ENCODE measurements around the gene MAP1LC3C. TPM values are rescaled to one million over a fixed set of nuclear protein-coding genes. Genes with fewer than 3 reads are reported as not detected.

The MAP1LC3C gene
- total RNA-seq, 1 donor from 2014 or later: 14.2 TPM

DNA sequence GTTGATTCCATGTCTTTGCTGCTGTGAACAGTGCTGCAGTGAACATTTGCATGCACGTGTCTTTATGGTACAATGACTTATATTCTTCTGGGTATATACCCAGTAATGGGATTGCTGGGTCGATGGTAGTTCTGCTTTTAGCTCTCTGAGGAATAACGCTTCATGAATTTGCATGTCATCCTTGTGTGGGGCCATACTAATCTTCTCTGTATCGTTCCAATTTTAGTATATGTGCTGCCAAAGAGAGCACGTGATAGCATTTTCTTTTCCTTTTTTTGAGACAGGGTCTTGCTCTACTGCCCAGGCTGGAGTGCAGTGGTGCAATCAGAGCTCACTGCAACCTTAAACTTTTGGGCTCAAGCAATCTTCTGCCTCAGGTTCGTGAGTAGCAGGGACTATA lies 24.9 kb upstream of the MAP1LC3C start:
- Histone ChIP-seq H3K4me1 (no peaks in the 10 kb centered on the region), H3K9me3 (no peaks in the 10 kb centered on the region), H3K36me3 (no peaks in the 10 kb centered on the region), H3K27me3 (no peaks in the 10 kb centered on the region), H3K27ac (no peak overlapping the region), H3K4me3 (no peak overlapping the region)
- TF ChIP-seq, protein P1, sequence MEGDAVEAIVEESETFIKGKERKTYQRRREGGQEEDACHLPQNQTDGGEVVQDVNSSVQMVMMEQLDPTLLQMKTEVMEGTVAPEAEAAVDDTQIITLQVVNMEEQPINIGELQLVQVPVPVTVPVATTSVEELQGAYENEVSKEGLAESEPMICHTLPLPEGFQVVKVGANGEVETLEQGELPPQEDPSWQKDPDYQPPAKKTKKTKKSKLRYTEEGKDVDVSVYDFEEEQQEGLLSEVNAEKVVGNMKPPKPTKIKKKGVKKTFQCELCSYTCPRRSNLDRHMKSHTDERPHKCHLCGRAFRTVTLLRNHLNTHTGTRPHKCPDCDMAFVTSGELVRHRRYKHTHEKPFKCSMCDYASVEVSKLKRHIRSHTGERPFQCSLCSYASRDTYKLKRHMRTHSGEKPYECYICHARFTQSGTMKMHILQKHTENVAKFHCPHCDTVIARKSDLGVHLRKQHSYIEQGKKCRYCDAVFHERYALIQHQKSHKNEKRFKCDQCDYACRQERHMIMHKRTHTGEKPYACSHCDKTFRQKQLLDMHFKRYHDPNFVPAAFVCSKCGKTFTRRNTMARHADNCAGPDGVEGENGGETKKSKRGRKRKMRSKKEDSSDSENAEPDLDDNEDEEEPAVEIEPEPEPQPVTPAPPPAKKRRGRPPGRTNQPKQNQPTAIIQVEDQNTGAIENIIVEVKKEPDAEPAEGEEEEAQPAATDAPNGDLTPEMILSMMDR (IDR thresholded peaks at IDR 0.05): no peak
- ATAC-seq (no peak), DNase-seq (no peak)
- intact Hi-C loops (cut with DNase I): no loop called here

DNA sequence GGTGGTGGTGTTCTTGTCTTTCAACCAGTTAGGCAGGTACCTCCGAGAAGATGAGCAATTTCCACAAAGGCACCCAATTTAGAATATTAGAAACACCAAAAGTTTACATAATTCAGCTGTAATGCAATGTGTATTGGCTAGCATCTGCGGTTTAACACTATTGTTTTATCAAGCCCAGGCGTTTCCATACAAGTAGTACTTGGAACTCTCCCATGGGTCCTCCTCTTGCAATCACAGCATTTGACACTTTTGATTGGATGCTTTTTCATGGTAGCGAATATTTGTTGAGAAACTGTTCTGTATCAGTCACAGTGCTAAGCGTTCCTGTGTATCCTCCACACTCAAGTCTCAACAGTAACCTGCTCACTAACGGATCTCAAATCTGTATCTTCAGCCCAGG lies 20.1 kb upstream of the MAP1LC3C start:
- ATAC-seq (no peak), DNase-seq (no peak)
- intact Hi-C loops (cut with DNase I): no loop called here
- Histone ChIP-seq H3K27me3 (no peaks in the 10 kb centered on the region), H3K4me1 (no peaks in the 10 kb centered on the region), H3K4me3 (no peak overlapping the region), H3K9me3 (no peaks in the 10 kb centered on the region), H3K27ac (no peak overlapping the region), H3K36me3 (no peaks in the 10 kb centered on the region)
- TF ChIP-seq, protein P1 (IDR thresholded peaks at IDR 0.05): no peak

DNA sequence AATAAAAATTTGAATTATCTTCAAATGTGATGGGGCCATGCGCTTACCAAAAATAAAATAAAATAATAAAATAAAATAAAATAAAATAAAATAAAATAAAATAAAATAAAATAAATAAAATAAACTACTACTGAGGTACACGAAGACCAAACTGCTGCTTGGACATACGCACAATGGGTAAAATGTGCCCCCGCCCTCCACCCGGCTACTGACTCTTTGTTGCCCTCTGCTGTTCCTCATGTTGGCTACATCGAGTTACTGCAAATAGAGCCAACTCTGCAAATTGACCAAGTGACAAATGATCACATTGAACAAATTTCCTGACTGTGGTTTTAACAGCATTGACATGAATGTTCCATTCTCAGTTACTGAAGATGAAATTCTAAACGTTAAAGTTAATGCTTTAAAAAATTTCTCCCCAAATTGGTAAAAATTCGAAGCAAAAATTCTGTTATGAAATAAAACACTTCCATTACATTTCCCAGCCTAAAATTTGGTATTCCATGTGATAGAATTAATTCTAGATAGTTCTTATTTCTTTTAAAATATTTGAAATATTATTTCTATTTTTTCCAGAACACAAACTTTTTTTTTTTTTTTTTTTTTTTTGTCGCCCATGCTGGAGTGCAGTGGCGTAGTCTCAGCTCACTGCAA lies 18.8 kb upstream of the MAP1LC3C start:
- DNase-seq: no peak
- Histone ChIP-seq H3K4me3 (no peak overlapping the region), H3K4me1 (no peaks in the 10 kb centered on the region), H3K27me3 (no peaks in the 10 kb centered on the region), H3K27ac (no peak overlapping the region), H3K36me3 (no peaks in the 10 kb centered on the region), H3K9me3 (no peaks in the 10 kb centered on the region)
- intact Hi-C loops (cut with DNase I): no loop called here
- ATAC-seq: peak; percentile 92
- TF ChIP-seq, protein P1 (IDR thresholded peaks at IDR 0.05): peak; percentile 67

DNA sequence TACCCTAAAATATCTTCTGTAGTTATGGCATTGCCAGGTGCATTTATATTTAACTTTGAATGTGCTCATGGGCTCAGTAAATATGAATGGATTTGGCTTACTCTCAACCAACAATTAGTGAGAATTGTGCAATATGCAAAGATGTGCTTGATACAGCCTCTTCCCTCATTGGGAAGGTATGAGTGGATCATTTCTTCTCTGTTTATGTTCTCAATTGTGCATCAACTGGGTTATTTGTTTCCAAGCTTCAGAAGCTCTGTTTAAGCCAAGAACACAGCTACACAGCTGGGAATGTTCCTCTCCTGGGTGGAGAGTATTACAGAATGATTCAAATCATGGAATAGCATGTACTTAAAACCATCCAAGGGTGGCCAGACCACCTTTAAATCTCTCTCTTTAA lies 17.6 kb upstream of the MAP1LC3C start:
- intact Hi-C loops (cut with DNase I): no loop called here
- TF ChIP-seq, protein P1 (IDR thresholded peaks at IDR 0.05): no peak
- no peaks in the 10 kb centered on the region for H3K4me1 ChIP-seq
- ATAC-seq (no peak), DNase-seq (no peak)
- H3K9me3 ChIP-seq: no peaks in the 10 kb centered on the region
- H3K4me3 ChIP-seq: no peak overlapping the region
- no peaks in the 10 kb centered on the region for H3K27me3 ChIP-seq
- no peaks in the 10 kb centered on the region for H3K36me3 ChIP-seq
- H3K27ac ChIP-seq: no peak overlapping the region

DNA sequence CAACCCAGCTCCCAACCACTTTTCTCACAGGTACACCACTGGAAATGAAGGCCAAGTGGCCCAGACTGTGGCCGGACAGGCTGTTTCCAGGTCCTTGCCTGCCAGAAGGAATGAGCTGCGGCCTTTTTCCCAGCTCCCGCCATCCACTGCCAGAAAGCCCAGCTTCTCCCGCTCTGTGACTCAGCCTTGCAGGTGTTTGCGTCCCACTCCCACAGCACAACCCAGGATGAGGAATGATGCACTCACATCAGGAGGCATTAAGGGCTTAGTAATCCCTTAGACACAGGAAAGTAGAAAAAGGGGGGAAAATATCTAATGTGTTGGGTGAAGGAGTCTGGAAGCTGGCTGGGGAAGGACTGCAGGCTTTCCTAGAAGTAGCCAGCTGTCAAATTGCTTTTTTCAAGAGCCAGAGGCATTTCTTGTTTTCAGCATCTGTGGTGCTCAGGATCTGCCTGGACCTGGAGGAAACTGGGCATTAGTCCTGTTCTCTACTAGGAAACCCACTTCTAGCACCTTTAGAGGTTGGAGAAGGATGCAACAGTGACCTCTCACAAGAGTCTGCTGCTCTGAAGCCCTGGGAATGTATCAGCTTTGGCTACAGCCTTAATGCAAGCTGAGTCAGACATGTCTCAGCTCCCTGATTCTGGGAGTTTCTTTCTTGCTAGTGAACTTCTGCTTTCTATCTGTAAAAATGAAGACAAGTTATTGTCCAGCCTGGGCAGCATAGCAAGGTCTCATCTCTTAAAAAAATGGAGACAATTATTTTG lies 13.2 kb upstream of the MAP1LC3C start:
- DNase-seq: no peak
- ATAC-seq: no peak

More for the DNA sequence above, 13.2 kb upstream of the MAP1LC3C start:
- TF ChIP-seq, protein P1 (IDR thresholded peaks at IDR 0.05): no peak
- H3K27me3 ChIP-seq: no peaks in the 10 kb centered on the region
- no peak overlapping the region for H3K27ac ChIP-seq
- no peak overlapping the region for H3K4me3 ChIP-seq
- no peaks in the 10 kb centered on the region for H3K4me1 ChIP-seq
- no peaks in the 10 kb centered on the region for H3K9me3 ChIP-seq
- no peaks in the 10 kb centered on the region for H3K36me3 ChIP-seq
- intact Hi-C loops (cut with DNase I): no loop called here

Measured in upper lobe of right lung (tissue), 1 donor.